GM21717 (cell line): ENCODE results near the gene HEMK1.

Source experiments
- ATAC-seq: cut with Tn5 transposase; IDR thresholded peaks from one replicate; pipeline ENCODE4 v1.9.1; 2021; ENCODE audit warnings: mild to moderate bottlenecking, moderate library complexity; ENCODE audit not compliant: unreplicated experiment

Gene HEMK1

GRCh38 chr3:50542177-50543034, 26.9 kb upstream of the HEMK1 start:
- ATAC-seq = no peak

GRCh38 chr3:50545781-50546180, 23.5 kb upstream of the HEMK1 start:
- no peak for ATAC-seq

GRCh38 chr3:50549226-50549625, 20.1 kb upstream of the HEMK1 start:
- no peak for ATAC-seq

- ATAC-seq = no peak
Observed at GRCh38 chr3:50550079-50550736, 19.1 kb upstream of the HEMK1 start.

- no peak for ATAC-seq
Observed at GRCh38 chr3:50551054-50551659, 18.2 kb upstream of the HEMK1 start.

- ATAC-seq = no peak
Observed at GRCh38 chr3:50551681-50552435, 17.5 kb upstream of the HEMK1 start.

- ATAC-seq = no peak
Observed at GRCh38 chr3:50552598-50552997, 16.7 kb upstream of the HEMK1 start.

GRCh38 chr3:50554553-50554952, 14.8 kb upstream of the HEMK1 start:
- ATAC-seq = no peak

GRCh38 chr3:50557106-50557505, 12.2 kb upstream of the HEMK1 start:
- no peak for ATAC-seq

- ATAC-seq = no peak
Observed at GRCh38 chr3:50557915-50558314, 11.4 kb upstream of the HEMK1 start.

GRCh38 chr3:50559702-50560101, 9.6 kb upstream of the HEMK1 start:
- no peak for ATAC-seq

GRCh38 chr3:50562861-50563260, 6.5 kb upstream of the HEMK1 start:
- ATAC-seq = no peak

- no peak for ATAC-seq
Observed at GRCh38 chr3:50563867-50564266, 5.5 kb upstream of the HEMK1 start.

- no peak for ATAC-seq
Observed at GRCh38 chr3:50564321-50564720, 5.0 kb upstream of the HEMK1 start.

- no peak for ATAC-seq
Observed at GRCh38 chr3:50567011-50567385, 2.3 kb upstream of the HEMK1 start.

- ATAC-seq = peak; percentile 73
Observed at GRCh38 chr3:50567386-50568167, 1.7 kb upstream of the HEMK1 start, which contains the start of gene C3orf18. Gene C3orf18 (minus strand): TSS chr3:50567747. CDS start chr3:50565699, 2,048 bp downstream.

GRCh38 chr3:50570508-50571279, 1.4 kb downstream of the HEMK1 start:
- no peak for ATAC-seq

- ATAC-seq = no peak
Observed at GRCh38 chr3:50571486-50571885, 2.2 kb downstream of the HEMK1 start.

- no peak for ATAC-seq
Observed at GRCh38 chr3:50572158-50572557, 2.8 kb downstream of the HEMK1 start.
